Measurements from ENCODE around the gene KCNJ11.
"Not testable (repeated sequence)": the region's sequence is repeated elsewhere in the genome, so short reads cannot be mapped to it uniquely, and the experiment has no call there.

The KCNJ11 gene

DNA sequence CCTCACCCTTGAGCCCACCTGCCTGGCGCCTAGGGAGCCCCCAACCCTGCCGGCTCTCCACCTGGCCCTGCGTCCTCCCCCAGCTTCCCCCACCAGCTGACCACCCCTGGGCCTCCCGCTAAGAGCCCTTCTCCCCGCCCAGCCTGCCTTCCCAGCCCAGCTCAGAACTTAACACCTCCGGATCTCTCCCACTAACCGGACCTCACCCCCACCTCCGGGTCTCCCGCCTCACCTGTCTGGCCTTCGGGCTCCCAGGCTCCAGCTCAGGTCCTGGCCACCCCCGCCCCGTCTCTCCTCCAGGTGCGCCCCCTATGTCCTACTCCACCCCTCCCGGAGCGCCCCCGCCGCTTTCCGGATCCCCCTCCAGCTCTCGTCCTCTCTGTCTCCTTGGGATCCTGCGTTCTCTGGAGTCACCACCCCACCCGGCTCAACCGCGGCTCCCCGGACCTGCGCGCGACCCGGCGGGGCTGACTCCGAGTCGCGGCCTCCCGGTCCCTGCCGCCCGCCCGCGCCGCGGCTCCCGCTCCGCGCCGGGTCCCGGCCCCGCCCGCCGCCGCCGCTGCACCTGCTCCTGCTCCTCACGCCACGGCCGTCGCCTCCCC, at the start of gene KCNJ11:
Gene KCNJ11, minus strand, starts transcription at position 51 of the 602 bp plus-strand sequence. CDS start 568 bp downstream, outside the sequence.
- DNase-seq = no peak

DNA sequence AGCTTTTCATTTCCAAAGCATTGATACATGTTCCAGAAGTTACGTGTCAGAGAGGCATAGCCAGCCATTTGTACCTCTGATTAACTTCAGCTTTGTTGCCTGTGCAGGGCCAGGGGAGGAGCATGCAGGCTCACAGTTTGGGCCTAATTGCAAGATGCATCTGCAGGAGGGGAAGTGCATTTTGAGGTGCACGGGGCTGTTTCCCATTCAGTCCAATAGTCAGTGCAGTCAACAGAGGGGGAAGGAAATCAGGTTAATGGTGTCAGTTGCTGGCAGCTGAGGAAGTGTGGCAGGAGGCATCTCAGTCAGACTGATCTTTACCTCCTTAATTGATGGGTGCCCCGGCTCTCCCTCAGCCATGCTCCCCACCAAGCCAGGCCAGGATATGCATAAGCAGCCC, 48.9 kb upstream of the KCNJ11 start:
- no peak for DNase-seq

DNA sequence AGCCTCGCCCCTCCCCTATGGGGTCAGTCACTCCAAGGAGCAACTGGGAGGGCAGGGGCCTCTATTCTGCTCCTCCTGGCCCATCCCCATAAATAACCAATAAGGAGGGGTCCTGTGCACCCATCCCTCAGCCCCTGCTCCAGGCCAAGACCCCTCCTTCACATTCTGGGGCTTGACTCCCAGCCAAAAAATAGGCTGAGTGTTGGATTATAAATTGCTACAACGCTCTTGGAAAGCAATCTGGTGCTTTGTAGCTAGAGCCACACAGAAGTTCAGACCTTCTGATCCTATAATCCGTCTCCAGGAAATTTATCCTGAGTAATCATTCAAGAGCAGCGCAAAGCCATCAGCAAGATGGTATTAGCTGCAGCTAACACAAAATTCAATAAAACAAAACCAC, 45.6 kb upstream of the KCNJ11 start:
- no peak for DNase-seq

DNA sequence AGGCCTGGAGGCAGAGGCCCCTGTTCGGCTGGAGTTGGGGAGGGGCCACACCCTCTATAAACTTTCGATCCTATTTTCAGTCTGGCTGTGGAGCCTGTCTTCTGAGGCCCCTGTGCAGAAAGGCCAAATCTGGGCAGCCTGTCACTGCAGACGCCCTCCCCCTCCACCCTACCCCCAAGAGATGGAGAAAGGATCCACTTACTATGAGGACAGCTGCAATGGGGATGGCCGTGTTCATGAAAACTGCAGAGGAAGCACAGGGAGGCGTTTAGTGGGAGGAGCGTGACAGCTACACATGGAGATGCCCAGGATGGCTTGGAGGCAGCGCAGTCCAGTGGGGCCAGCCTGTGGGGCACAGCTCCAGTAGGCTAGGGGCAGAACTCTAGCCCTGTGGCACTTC, 43.5 kb upstream of the KCNJ11 start:
- DNase-seq = no peak

DNA sequence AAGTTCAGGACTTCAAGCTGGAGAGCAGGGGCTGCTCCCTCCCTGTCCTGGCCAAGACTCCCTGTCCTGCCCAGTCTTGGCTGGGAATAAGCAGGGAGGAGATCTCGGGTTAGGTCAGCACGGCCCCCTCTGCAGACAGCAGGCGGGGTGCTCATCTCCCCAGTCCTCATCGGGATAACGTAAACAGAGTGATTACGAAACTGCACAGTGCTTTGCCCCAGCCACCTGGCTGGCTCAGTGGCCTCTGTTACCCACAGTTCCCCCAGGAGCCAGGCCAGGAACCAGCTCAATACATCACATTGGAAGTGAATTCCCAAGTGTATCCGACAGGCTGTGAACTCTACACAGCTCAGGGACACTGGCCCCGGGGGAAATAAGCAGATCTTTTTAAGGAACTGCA, 42.7 kb upstream of the KCNJ11 start:
- no peak for DNase-seq

DNA sequence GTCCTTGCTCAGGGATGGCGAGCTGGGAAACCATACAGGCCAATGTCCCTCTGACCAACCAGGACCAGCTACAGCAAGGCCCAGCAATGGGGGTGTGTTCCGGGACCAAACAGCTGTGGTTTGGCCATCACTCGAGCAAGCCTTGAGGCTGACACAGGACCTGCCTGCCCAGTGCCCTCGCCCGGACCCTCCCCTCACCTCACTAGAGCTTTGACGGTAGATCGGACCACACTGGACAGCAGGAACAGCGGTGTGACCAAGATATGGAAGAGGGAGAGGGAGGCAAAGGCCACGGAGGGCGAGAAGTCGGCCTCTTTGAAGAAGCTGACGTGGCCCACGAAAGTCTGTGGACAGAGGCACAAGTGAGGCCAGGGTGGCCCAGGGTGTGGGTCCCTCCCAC, 42.2 kb upstream of the KCNJ11 start:
- DNase-seq = no peak

DNA sequence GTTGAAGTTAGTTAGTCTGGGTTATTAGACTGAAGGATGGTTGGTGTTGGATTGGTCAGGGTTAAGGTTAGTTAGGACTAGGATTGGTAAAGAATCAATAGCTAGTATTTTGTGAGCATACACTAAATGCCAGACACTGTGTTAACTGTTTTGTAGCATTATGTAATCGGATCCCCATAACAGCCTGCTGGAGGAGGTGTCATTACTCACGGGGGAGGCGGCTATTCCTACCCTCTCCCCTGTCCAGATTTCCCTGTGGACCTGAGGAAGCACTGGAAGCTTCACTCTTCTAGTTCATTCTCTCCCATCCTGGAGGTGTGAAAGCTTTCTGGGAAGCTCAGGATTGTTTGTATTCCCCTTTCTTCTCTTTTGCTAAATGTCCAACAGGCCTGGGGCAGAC, 40.5 kb upstream of the KCNJ11 start:
- DNase-seq = no peak

DNA sequence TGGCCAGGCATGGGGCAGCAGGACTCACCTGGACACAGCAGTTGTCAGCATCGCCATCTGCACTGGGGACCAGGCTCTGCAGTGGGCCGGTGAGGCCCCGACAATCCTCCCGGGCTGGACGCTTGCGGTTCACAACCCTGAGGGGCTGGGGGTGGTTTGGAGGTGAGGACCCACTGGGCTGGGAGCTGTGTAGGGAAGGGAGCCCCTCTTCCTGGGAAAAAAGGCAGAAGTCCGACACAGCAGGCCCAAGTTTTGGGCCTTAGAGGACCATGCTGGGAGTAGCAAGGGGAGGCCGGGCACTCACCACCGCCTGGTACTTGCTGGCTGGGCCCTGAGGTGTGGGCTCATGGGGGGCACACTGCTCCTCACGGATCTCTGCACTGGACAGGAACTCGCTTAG, 39.8 kb upstream of the KCNJ11 start:
- no peak for DNase-seq

DNA sequence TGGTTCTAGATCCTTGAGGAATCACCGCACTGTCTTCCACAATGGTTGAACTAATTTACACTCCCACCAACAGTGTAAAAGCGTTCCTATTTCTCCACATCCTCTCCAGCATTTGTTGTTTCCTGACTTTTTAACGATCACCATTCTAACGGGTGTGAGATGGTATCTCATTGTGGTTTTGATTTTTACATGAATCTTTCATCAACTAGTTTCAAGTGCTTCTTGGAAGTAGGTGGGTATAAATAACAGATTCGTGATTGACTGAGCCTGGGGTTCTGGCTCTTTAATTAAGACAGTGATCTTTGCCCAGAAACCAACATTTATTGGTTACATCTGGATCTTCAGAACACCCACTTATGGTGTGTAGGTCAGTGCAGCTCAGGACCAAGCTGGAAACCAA, 37.8 kb upstream of the KCNJ11 start:
- DNase-seq = not testable (repeated sequence)

DNA sequence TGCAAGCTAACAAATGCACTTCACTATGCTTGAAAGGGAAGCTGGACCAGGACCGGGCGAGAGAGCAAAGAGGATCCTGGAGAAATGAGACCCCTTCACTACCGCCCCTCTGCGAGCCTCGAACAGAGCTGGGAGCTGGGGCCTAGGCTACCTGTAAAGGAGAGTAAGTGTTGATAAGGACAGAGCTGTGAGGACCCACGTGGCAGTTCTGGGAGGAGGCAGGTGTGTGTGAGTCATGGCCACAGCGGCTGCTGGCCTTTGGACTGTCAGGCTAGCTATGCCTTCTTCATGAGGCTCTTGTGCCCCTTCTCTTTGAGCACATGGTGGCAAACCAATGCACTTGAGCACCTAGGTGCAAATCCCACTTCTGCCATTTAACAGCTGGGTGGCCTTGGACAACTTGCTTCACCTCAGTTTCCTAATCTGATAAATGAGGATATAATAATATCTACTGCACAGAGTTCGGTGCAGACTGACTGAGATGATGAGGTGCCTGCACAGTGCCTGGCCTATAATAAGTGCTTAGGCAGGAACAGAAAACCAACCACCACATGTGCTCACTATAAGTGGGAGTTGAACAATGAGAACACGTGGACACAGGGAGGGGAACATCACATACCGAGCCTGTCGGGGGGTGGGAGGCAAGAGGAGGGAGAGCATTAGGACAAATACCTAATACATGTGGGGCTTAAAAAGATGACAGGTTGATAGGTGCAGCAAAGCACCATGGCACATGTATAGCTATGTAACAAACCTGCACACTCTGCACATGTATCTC, 35.3 kb upstream of the KCNJ11 start:
- no peak for DNase-seq

DNA sequence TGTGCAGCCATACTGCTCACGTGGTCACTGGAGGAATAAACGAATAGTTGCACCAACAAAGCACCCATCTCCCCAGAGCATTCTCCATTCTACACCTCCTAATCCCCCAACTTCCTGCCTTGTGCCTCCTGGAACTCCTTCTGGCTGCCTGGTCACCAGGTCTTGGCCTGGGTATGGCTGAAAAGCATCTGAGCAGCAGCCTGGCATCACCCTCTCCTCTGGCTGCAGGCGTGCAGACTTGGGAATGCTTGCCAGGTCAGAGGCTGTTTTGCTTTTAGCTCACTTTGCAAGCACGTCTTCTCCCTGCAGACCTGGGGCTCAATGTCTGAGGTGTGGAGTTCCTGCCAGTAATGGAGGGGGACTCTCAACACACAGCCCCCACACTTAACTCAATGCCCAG, 33.3 kb upstream of the KCNJ11 start:
- DNase-seq = no peak

DNA sequence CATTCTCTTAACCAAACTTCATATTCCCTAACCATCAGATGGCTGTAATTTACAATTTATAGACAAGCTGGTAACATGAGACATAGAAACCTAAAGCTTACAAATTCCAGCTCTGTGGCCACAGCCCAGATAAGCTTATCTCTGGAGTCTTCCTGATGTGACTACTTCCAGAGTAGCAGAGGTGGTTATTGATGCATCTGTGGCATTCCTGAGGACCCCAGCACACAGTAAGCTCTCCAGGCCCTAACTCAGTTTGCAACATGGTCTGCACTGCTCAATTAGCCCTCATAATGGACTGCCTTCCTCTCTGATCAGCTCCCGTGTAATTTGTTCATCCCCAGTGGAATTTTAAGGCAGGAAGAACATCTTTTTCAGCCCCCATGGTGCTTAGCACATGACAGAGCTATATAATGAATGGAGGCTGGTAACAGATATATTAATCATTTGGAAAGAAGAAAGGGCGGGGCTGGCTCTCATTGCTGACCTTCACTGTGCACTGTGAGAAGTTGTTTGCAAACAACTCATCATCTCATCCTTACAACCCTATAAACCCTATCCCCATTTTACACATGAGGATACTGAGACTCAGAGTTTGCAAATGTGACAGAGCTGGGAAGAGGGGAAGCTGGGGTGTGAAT, 30.1 kb upstream of the KCNJ11 start:
- DNase-seq = no peak

DNA sequence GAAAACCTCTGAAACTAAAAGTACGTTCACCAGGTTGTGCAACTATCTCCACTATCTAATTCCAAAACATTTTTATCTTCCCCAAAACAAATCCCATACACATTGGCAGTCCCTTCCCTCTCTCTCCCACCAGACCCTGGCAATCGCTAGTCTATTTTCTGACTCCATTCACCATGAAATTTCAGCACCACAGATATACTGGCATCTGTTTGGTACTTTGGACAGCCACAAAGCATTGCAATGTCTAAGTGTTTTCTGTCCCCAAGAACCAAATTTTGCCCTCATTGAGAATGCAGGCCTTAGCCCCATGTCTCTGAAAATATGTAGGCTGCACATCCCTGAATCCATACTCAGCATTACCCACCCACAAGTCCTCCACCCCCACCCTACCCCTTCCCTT, 28.0 kb upstream of the KCNJ11 start:
- DNase-seq = no peak

DNA sequence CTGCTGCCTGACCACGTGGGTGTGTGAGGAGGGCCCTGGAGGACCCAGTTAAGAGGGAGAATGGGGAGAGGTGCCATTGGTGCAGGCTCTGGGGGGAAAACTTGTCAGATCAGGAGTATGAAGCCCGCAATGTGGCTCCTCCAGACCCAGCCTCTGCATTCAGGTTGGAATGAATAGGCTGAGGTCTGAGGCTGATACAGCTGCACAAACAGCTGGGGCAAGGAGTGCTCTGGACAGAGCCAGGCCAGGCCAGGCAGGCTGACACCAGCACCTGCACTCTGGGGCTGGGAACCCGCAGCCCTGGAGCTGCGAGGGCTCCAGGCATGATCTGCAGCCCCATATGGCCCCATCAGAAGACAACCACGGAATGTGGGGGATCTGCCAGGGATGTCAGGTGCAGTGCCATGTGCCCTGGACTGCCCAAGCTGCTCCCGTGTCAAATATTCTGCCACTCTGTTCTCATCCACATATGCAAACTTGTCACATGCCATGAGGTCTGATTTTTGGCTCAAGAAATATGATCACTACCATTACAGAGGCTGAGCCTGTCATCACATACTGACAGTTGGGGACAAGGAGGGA, 27.2 kb upstream of the KCNJ11 start:
- DNase-seq = no peak

DNA sequence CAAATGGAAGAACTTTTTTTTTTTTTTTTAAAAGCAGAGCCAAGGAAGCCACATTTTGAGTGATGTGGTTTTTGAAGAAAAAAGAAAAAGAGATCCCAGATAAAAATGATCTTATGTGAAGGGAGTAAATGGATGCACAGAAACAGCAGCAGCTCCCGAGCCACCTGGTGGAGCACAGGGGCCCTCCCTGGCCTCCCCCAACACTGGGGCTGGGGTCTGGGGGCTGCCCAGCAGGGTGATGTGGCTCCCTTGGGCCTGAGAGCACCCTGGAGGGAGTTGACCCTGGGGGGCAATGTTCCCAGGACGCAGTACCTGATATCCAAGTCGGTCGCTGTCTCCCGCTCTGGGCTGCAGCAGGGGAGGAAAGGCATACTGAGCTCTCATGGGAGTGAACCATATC, 26.5 kb upstream of the KCNJ11 start:
- DNase-seq = no peak

DNA sequence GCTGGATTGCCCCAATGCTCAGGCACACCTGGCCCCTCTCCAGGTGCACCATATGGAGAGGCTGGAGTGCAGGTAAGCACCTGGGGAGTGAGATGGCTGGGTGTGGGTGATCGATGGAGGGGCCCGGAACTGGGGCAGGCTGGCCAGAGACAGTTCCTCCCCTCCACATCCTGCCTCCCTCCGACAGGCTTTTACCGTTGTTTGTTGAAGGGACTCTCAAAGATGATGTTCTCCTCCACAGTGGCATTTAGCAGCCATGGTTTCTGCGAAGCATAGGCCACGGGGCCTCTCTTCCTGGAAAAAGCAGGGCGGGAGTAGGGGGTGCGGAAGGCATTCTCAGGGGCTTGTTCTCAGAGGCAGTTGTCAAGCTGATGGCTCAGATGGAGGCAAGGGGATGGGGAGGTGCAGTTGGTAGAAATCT, 25.9 kb upstream of the KCNJ11 start:
- DNase-seq = no peak

DNA sequence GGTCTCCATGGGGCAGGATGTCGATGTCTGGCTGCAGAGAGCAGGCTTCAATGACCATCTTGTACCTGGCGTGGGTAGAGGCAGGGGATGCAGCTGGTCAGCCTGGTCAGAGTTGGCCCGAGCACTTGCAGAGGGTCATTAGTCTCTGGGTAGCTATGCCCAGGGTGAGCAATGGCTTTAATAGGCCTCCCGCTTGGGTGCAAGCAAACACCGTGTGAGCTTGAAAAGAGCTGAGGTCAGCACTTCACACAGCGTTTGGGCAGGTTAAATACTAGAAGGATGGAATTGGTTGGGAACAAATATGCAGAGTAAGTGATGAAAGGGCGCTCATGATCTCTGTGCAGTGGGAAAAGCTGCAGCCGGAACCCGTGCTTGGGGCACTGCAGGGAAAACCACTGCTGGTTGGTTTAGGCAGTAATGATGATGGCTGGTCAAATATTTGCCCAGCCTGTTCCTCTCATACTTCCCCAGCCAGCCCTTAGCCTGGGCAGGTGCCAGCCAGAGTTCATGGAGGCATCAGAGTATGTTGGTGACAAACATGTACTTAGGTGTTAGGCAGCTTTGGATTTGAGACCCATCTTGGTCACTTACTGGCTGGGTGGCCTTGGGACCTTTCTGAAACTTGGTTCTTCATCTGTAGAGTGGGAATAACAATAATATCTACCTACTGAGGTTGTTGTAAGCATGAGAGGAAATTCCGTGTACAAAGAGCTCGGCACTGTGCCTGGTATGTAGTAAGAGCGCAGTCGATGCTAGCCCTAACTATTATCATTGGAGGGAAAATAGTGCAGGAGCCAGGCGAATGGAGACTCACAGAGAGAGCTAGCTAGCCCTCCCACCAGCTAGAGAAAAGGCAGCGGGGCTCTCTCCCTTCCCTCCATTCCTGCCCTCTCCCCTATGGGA, 25.2 kb upstream of the KCNJ11 start:
- peak; percentile 62 for DNase-seq

DNA sequence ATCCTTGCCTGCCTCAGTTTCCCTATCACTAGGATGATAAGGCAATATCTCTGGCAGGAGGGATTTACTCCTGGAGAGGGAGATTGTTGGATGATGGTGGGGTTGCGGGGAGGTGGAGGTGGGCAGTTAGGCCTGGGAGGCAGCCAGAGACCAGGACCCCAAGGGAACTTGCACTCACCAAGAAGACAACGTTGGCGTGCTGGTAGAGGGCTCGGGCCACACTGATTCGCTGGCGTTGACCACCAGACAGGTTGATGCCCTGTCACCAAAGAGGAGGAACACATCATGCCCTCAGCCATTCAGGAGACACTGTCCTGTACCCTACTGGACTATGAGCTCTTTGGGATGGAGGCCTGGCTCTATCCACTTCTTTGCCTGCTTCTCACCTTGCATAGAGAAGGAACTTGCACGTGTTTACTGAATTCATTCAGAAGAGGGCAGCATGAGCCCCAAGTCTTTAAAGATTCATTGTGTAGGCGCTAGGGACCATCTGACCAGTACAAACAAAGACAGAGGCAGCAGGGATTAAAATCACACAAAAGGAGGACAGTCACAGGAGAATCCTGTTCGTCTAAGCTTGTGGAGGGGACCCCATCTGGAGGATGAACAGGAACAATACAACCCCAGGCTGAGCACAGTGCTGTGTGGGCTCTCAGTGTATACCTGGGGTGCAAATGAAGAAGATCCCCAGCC, 24.2 kb upstream of the KCNJ11 start:
- no peak for DNase-seq

DNA sequence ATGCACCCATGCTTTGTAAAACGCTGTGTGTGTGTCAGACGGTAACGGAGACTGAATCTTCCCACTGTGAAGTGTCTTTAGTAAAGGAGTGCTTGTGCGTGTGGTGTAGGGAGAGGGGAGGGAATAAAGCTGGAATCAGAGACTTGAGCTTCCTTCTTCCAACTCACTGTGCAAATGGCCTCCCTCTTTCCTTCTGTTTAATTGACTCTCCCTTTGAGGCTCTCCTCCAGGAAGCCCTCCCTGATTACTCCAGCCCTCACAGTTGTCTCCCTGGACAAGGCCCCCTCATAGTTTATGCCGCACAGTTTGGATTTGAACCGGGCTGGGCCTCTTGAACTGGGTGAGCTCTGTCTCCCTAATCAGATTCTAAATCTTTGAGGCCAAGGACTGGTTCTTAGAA, 23.0 kb upstream of the KCNJ11 start:
- DNase-seq = no peak

DNA sequence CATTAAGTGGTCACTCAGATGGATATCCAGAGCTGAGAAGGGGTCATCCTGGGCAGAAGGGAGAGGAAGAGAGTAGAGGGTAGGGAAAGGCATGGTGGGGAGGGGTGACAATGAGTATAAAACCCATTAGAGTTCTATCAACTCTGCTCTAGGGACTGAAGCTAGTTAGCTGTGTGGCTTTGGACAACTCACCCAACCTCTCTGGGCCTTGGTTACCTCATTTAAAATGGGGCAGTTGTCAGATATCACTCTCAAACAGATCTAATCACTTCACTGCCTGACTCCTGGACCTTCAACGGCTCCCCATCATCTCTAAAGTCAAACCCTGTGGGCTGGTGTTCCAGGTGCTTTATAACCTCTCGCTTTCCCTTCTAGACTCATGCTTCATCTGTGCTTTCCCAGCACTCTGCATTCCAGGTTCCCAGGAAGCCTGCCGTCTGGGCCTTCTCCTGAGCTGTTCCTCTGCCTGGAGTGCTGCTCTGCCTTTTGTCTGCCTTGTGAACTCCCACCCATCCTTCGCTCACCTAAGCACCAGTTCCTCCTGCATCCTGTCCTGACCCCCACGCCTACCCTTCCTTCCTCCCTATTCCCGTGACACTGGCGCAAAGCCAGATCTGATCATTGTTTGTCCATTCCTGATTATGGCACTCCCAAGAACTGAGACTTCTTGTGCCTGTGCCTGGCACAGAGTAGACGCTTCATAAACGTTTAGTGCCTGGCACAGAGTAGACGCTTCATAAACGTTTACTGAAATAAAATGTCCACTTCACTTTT, 22.3 kb upstream of the KCNJ11 start:
- DNase-seq = no peak

DNA sequence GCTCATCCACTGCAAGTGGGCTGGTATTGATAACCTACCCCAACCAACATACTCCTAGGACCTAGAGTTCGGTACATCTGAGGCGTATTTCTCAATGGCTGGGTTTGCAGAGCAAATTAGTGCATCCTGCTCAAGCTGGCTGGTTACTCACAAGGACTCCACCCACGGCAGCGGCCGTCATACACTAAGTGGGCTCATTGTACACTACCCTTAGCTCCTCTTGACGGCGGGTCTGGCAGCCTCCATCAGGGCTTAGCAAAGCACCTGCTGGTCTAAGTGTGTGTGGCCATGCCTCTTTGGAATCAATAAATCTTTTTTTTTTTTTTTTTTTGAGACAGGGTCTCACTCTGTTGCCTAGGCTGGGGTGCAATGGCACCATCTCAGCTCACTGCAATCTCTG, 20.2 kb upstream of the KCNJ11 start:
- DNase-seq = no peak
